22Rv1 (cell line): ENCODE results near the gene RCVRN.
A peak's percentile ranks its signal among the peaks of the same experiment; 100 is the strongest.

ENCODE experiments used
- H3K27ac ChIP-seq: fragments of 450-650 bp; 2 replicates; pipeline ENCODE4 v1.5.1; 2017
- CTCF ChIP-seq: fragments of 450-650 bp; IDR thresholded peaks from 2 replicates; pipeline ENCODE4 v1.5.1; 2017; ENCODE audit warnings: mild to moderate bottlenecking
- ZFX ChIP-seq: fragments of 450-650 bp; IDR thresholded peaks from 2 replicates; pipeline ENCODE4 v1.6.1; 2017; ENCODE audit warnings: antibody characterized with exemption, borderline replicate concordance

RCVRN gene

GRCh38 chr17:9899280-9900043, 5.6 kb downstream of the RCVRN start:
- TF ChIP-seq ZFX (no peak), CTCF (no peak)
- no peak overlapping the region for H3K27ac ChIP-seq

GRCh38 chr17:9898812-9899211, 6.3 kb downstream of the RCVRN start:
- TF ChIP-seq ZFX (no peak), CTCF (no peak)
- no peak overlapping the region for H3K27ac ChIP-seq

GRCh38 chr17:9897372-9897968, 7.6 kb downstream of the RCVRN start:
- no peak for TF ChIP-seq CTCF
- no peak for TF ChIP-seq ZFX
- no peak overlapping the region for H3K27ac ChIP-seq

- TF ChIP-seq ZFX (no peak), CTCF (no peak)
- no peak overlapping the region for H3K27ac ChIP-seq
Observed at GRCh38 chr17:9895923-9896322, 9.1 kb downstream of the RCVRN start.

- no peak for TF ChIP-seq CTCF
- TF ChIP-seq ZFX: no peak
- H3K27ac ChIP-seq: no peak overlapping the region
Observed at GRCh38 chr17:9894231-9894630, 10.8 kb downstream of the RCVRN start.

GRCh38 chr17:9893411-9894012, 11.6 kb downstream of the RCVRN start:
- no peak overlapping the region for H3K27ac ChIP-seq
- TF ChIP-seq ZFX (no peak), CTCF (no peak)

- H3K27ac ChIP-seq: no peak overlapping the region
- TF ChIP-seq CTCF: peak; percentile 64
- no peak for TF ChIP-seq ZFX
Observed at GRCh38 chr17:9890124-9890523, 14.9 kb downstream of the RCVRN start.
